SH-SY5Y (cell line): Measurements from ENCODE around the gene PGM2.

Source experiments
- GATA2 ChIP-seq: IDR thresholded peaks from 2 replicates; pipeline ENCODE4 v1.6.1; 2011; ENCODE audit warnings: mild to moderate bottlenecking, low read depth, low read length
- GATA3 ChIP-seq: IDR thresholded peaks from 2 replicates; pipeline ENCODE4 v1.6.1; 2011; ENCODE audit warnings: low read depth, mild to moderate bottlenecking, low read length, moderate library complexity

DNA sequence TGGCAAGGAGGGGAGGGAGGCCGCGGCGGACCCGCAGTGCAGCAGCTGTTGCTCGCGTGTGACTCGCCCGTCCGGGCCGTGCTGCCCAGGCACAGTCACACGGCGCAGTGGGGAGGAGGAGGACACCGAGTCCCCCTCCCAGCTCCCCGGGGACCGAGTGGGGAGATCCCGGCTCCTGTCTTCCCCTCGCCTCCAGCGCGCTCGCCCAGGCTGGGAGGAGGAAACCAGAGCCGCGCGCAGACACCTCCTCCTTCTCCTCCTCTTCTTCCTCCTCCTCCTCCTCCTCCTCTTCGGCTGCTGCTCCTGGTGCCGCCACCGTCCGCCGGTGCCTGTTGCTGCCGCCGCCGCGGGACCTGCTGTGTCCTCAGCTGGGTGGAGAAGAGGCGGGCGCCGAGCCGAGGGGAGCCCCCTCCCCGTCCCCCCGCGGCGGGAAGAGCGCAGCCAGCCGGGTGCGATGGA, 64.3 kb downstream of the PGM2 start, which contains the start of gene TBC1D1:
- TF ChIP-seq GATA2 (no peak), GATA3 (no peak)
